Ishikawa (cell line): ENCODE data around the gene MEGF11.

ENCODE experiments used
- EP300 ChIP-seq: IDR thresholded peaks from 2 replicates; pipeline ENCODE4 v1.6.1; 2012; ENCODE audit warnings: borderline replicate concordance
- TAF1 ChIP-seq: IDR thresholded peaks from 2 replicates; pipeline ENCODE4 v1.6.1; 2012; ENCODE audit warnings: low read depth, mild to moderate bottlenecking
- TEAD4 ChIP-seq: IDR thresholded peaks from 2 replicates; pipeline ENCODE4 v1.6.1; 2012
- YY1 ChIP-seq: IDR thresholded peaks from 2 replicates; pipeline ENCODE4 v1.6.1; 2012; ENCODE audit warnings: low read depth
- ZBTB7A ChIP-seq: IDR thresholded peaks from 2 replicates; pipeline ENCODE4 v1.6.1; 2012; ENCODE audit warnings: low read depth
- TF ChIP-seq, protein P1 (sequence below): IDR thresholded peaks from 2 replicates; pipeline ENCODE4 v1.6.1; 2012; ENCODE audit warnings: low read depth, mild to moderate bottlenecking

DNA sequence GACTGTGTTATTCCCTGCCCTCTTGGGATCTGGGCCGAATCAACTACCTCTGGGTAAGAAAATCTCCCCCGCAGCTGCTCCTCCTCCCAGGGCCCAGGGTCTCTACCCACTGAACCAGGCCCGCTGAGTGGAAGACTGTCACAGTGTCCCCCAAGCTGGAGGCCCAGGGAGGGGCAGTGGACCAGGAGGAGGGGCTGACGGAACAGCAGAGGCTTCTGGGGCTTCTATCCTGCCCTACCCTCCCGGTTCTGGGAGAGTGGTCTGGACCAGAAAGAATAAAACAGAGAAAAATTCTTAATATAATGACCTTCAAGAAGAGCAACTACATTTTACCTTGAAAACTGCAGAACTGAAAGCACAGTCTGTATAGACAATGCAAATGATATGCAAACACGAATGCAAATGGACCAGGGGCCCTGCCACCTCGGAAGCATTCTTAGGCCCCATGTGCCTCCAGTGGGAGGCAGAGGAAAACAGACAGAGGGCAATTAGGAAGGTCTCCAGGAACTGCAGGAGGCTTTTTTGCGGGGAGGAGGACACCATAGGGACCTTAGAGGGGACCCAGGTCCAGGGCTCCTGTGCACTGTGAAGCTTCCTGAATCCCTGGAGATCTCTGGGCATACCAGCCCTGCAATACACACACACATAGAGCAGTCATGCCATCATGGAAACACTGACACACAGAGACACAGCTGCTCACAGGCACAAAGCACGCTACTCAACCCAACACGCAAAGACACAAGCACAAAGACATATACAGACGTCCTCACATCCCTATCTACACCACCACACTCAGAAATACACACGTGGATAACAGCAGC, 12.3 kb downstream of the MEGF11 start:
- TF ChIP-seq ZBTB7A (no peak), EP300 (no peak), YY1 (no peak), TAF1 (no peak), TEAD4 (no peak)
- TF ChIP-seq, protein P1, sequence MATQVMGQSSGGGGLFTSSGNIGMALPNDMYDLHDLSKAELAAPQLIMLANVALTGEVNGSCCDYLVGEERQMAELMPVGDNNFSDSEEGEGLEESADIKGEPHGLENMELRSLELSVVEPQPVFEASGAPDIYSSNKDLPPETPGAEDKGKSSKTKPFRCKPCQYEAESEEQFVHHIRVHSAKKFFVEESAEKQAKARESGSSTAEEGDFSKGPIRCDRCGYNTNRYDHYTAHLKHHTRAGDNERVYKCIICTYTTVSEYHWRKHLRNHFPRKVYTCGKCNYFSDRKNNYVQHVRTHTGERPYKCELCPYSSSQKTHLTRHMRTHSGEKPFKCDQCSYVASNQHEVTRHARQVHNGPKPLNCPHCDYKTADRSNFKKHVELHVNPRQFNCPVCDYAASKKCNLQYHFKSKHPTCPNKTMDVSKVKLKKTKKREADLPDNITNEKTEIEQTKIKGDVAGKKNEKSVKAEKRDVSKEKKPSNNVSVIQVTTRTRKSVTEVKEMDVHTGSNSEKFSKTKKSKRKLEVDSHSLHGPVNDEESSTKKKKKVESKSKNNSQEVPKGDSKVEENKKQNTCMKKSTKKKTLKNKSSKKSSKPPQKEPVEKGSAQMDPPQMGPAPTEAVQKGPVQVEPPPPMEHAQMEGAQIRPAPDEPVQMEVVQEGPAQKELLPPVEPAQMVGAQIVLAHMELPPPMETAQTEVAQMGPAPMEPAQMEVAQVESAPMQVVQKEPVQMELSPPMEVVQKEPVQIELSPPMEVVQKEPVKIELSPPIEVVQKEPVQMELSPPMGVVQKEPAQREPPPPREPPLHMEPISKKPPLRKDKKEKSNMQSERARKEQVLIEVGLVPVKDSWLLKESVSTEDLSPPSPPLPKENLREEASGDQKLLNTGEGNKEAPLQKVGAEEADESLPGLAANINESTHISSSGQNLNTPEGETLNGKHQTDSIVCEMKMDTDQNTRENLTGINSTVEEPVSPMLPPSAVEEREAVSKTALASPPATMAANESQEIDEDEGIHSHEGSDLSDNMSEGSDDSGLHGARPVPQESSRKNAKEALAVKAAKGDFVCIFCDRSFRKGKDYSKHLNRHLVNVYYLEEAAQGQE, result no peak
